ENCODE results near the gene KRTAP2-3. TPM values are rescaled to one million over a fixed set of nuclear protein-coding genes. Genes with fewer than 3 reads are reported as not detected.
"Not testable (repeated sequence)": the region's sequence is repeated elsewhere in the genome, so short reads cannot be mapped to it uniquely, and the experiment has no call there.

KRTAP2-3 gene
- total RNA-seq, 1 experiment from 2014 or later = 0.80 TPM

DNA sequence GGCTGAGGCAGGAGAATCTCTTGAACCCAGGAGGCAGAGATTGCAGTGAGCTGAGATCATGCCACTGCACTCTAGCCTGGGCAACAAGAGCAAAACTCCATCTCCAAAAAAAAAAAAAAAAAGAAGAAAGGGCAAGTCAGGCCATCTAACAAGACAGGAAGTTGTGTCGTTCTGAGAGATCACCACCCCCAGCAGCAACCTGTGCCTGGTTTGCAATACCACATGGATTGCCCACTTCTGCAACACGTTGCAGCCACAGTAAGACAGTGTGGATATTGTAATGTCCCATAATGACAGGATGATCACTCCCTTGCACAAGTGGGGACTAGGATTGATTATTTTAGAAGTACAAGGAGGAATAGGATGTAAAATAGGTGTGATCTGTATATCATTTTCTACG, 9.1 kb upstream of the KRTAP2-3 start:
- no peak for DNase-seq (ENCODE audit: low read depth)

DNA sequence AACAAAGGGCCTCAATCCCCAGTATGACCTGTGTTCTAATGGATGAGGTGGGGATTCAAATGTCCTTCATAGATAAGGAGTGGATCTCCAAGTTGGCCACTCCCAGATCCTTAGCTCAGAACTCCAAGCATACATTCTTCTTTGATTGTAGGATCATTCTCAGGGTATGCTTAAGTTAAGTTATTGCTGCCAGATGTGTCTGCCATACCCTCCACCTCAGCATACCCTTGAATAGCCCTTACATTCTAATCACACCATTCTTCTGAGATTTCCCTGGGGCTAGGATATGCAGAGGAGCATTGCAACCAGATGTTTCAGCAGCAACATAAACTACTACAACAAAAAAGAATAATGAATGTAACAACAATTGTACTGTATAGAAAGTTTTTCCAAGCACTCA, 7.4 kb upstream of the KRTAP2-3 start:
- no peak for DNase-seq (ENCODE audit: low read depth)

DNA sequence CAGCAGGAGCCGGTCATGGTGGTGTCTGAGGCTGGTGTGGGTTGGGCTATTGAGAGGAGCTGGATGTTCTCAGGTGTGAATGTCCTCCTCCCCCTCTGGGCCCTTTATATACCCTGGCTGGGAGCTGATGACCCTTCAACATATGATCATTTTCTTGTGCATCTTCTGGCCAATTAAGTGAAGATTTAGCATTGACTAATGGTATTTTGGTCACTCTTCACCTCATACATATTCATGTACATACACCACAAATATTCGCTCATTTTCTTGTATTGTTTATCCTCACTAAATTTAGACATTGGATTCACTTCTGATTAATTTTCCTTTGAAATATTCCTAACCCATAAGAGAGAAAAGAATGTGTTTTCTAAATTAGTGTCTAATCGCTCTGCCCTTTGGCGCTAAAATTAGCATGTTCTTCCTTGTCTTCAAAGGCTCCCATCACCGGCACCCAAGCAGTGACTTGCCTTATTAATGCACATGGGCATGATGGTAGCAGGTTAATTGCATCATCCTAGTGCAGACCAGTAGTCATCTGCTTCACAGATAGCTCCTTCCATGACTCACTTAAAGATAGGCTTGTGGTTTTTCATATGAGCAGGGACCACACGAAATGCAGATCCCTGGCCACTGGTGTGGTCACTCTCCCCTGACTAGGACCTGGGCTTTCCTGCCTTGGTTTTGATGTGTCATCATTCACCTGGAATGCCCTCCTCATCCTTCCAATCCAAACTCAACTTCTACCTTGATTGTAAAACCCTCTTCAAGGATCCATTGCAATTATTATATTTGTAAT, 6.1 kb upstream of the KRTAP2-3 start, which contains the start of gene KRTAP2-4:
KRTAP2-4 (minus strand) TSS at position 51 of the 796 bp plus-strand sequence; CDS start at position 17, 34 bp downstream.
- peak; percentile 90 for DNase-seq (ENCODE audit: low read depth)

DNA sequence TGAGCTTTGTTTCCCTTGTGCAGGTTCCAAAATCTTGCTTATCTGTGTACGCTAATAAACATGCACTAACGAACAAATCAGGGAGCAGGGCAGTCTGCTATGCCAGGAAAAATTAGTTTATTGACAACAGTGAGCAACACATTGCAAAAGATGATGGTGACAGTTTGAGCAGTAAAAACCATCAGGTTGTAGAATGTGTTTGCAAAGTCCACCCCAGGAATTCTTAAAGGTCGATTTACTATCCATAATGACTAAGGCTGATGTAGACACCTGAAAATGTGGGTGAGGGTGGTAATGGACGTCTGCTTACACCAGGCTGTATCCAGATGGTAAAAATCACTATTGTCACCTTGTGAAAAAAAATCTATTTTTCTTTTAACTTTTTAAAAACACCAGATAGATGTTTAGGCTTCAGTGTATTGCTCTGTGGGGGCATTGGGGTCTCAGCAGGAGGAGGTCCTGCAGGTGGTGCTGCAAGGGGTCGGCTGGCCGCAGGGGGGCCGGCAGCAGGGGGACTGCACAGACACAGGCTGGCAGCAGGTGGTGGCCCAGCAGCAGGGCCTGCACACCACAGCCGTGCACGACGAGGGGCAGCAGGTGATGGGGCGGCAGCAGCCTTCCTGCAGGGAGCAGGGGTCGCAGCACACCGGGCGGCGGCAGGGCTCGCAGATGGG, 5.2 kb upstream of the KRTAP2-3 start:
- DNase-seq (ENCODE audit: low read depth) = not testable (repeated sequence)

DNA sequence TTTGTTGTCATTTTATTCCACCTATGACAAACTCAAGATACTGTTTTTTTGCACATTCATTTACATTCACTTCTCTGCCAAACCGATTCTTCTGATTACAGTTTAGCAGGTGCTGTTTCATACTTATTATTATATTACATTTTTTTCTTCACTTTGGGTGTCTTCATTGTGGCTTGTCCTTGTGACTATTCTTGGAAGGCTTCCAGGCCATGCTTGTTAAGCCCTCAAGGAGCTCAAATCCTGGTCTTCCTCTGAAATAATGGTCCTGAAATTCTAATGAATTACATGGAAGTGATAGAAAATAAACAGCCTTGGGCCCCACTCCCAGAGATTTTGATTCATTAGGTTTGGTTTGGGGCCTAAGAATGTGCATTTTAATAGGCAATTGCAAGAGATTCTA, 4.4 kb upstream of the KRTAP2-3 start:
- no peak for DNase-seq (ENCODE audit: low read depth)

DNA sequence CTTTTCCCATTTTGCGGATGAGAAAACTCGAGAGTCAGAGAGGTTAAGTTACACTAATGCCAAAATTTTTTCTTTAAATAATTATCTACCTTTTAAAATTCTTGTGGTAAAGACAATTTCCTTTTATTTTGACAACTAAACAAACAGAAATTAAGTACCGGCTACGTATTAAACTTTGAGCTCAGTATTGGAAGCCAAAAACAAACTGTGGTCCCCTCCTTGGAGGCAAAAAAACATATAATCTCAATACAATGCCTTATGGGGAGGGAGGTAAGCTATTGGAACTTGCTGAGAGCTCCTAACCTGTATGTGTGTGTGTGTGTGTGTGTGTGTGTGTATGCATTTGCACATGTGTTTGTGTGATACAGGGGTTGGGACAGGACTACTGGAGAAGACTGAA, 3.5 kb upstream of the KRTAP2-3 start:
- no peak for DNase-seq (ENCODE audit: low read depth)

DNA sequence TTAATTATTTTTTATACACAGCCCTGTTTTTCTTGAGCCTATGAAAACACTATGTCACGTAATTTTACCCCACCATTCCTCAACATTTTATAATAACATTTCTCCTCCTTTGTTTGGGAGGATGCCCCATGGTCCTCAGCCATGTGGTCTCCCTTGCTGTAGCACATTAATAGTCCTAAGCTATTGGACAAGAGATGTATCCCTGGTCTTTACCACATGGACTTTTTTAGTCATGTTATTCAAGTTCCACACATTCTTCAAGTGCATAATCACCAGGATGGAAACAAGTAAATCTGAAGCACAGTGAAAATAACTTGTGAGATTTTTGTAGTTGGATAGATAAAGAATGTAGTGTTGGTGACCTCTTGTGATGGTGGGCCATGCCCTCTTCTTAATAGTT, 2.0 kb upstream of the KRTAP2-3 start:
- DNase-seq (ENCODE audit: low read depth) = peak; percentile 96

DNA sequence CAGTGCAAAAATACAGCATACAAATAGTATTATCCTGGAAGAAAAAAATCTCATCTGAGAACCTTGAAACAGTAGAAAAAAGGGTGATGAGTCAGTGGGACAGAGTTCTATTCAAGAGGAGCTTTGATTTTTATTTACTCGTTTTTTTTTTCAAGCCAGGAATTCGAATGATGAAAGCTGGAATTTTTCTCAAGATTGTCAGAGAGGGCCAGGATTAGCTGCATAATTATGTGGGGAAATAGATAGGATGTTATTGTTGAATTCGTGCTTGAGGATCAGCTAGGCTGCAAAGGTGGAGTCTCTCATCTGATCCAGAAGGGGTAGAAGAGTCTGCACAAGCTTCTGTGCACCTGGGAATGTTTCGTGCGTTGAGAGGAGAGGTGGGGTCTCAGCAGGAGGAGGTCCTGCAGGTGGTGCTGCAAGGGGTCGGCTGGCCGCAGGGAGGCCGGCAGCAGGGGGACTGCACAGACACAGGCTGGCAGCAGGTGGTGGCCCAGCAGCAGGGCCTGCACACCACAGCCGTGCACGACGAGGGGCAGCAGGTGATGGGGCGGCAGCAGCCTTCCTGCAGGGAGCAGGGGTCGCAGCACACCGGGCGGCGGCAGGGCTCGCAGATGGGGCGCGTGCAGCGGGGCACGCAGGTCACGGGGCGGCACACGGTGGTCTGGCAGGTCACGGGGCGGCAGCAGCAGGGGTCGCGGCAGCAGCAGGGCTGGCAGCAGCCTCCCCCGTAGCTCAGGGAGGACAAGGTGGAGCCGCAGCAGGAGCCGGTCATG, 450 bp downstream of the KRTAP2-3 start:
- peak; percentile 93 for DNase-seq (ENCODE audit: low read depth)

DNA sequence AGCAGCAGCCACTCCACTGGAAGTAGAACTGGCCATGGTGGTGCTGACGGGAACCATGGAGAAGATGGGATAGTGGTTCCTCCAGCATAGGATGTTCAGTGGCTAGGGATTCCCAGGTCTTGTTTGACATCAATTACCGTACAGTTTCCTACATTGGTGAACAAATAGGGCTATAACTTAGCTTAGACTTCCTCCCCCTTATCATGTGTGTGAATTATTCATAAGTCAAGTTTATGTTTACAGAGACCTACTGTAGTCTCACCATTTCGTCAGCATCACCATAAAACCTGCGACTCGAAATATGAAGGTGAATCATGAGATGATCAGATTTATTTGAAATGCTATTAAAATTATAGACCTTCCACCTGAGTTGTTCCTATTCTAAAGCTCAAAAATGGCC, 1.2 kb downstream of the KRTAP2-3 start:
- no peak for DNase-seq (ENCODE audit: low read depth)

DNA sequence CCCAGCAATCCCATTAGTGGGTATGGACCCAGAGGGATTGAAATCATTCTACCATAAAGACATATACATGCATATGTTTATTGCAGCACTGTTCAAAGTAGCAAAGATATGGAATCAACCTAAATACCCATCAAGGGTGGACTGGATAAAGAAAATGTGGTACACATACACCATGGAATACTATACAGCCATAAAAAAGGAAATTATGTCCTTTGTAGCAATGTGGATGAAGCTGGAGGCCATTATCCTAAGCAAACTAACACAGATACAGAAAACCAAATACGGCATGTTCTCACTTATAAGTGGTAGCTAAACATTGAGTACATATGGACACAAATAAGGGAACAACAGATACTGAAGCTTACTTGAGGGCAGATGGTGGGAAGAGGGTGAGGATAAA, 2.4 kb downstream of the KRTAP2-3 start:
- DNase-seq (ENCODE audit: low read depth) = no peak

DNA sequence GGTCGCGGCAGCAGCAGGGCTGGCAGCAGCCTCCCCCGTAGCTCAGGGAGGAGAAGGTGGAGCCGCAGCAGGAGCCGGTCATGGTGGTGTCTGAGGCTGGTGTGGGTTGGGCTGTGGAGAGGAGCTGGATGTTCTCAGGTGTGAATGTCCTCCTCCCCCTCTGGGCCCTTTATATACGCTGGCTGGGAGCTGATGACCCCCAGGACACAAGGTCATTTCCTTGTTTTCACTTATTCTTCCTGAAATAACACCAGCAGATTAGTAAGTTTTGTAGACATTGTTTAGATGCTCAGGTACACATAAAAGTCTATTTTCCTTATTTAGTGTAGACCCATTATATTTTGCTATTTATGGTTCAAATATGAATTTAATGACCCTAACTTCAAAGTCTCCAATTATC, 4.8 kb downstream of the KRTAP2-3 start, which contains the start of gene KRTAP2-2:
KRTAP2-2 (minus strand) TSS at position 101 of the 400 bp plus-strand sequence; CDS start at position 82, 19 bp downstream.
- DNase-seq (ENCODE audit: low read depth) = not testable (repeated sequence)

DNA sequence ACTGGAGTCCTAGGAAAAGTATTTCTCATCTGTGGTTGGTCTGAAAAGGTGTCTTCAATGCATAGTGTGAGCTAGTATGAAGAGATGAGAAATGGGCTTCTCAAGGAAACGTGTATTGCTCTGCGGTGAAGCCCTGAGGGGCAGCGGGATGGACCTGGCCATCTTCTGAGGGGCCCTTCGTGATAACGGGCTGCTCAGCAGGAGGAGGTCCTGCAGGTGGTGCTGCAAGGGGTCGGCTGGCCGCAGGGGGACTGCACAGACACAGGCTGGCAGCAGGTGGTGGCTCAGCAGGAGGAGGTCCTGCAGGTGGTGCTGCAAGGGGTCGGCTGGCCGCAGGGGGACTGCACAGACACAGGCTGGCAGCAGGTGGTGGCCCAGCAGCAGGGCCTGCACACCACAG, 5.4 kb downstream of the KRTAP2-3 start:
- DNase-seq (ENCODE audit: low read depth) = not testable (repeated sequence)

DNA sequence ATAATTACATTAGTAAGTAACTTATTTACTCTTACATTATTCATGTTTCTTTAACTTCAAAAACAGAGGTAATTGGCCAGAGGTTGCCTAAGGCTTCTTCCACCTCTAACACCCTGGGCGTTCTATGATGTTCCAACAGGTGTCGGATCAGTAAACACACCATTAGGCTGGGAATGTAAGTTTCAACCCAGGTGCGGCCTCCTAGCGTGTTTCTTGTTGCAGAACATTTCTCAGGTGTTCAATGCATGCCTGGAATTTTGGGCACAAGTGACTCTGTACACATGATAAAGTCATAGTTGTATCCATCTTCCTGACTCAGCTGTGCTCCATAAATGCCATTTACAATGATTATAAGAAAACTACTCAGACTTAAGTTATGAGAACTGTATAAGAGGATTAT, 5.9 kb downstream of the KRTAP2-3 start:
- DNase-seq (ENCODE audit: low read depth) = no peak

DNA sequence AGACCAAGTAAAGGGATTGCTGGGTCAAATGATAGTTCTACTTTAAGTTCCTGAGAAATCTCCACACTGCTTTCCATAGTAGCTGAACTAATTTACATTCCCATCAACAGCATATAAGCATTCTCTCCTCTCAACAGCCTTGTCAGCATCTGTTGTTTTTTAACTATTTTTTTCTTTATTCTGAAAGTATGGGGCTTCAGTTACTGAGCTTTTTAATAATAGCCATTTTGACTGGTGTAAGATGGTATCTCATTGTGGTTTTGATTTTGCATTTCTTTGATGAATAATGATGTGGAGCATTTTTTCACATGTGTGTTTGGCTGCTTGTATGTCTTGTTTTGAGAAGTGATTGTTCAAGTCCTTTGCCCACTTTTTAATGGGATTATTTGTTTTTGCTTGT, 7.3 kb downstream of the KRTAP2-3 start:
- peak; percentile 66 for DNase-seq (ENCODE audit: low read depth)

DNA sequence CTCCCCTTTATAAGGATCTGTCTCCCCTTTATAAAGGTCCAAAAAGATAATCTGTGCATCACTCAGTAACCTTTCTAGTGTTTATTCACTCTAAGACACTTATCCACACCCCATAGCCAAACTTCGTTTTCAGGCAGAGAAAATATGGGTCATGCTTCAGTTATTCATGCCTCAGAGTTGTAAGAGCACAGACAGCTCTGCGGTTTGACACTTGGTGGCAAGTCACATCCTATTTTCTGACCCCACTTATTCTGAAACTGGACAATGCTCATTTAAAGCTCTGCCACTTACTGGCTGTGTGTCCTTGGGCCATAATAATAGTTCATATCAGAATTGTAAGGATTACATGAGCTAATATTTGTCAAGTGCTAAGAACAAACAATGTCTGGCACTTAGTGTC, 10.8 kb downstream of the KRTAP2-3 start:
- peak; percentile 93 for DNase-seq (ENCODE audit: low read depth)

DNA sequence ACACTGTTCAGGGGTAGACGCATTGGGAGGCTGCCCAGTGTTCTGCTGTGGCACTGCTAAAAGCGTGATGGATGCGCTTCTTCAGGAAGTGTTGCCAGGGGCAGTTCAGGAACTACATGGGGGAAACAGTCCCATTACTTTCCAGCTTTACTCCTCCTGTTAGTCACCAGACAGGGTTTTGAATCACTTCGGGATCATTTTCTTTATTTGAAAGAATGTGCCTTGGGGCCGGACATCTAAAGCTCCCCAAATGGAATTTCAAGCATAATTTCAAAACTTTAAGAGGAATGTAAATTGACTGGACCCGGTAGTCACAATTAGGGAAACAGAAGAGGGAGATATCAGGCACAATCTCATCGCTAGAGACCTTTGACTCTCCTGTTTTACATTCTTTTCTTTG, 11.5 kb downstream of the KRTAP2-3 start:
- DNase-seq (ENCODE audit: low read depth) = peak; percentile 78

DNA sequence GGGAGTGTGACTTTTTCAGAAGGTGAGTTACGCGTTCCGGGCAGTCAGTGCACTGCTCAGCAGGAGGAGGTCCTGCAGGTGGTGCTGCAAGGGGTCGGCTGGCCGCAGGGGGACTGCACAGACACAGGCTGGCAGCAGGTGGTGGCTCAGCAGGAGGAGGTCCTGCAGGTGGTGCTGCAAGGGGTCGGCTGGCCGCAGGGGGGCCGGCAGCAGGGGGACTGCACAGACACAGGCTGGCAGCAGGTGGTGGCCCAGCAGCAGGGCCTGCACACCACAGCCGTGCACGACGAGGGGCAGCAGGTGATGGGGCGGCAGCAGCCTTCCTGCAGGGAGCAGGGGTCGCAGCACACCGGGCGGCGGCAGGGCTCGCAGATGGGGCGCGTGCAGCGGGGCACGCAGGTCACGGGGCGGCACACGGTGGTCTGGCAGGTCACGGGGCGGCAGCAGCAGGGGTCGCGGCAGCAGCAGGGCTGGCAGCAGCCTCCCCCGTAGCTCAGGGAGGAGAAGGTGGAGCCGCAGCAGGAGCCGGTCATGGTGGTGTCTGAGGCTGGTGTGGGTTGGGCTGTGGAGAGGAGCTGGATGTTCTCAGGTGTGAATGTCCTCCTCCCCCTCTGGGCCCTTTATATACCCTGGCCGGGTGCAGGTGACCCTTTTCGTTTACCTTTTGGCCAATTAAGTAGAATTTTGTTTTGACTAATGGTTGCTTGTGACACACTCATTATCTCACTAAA, 13.0 kb downstream of the KRTAP2-3 start, which contains the start of gene KRTAP2-1:
KRTAP2-1 (minus strand) TSS at position 582 of the 731 bp plus-strand sequence; CDS start at position 533, 49 bp downstream.
- DNase-seq (ENCODE audit: low read depth) = not testable (repeated sequence)

DNA sequence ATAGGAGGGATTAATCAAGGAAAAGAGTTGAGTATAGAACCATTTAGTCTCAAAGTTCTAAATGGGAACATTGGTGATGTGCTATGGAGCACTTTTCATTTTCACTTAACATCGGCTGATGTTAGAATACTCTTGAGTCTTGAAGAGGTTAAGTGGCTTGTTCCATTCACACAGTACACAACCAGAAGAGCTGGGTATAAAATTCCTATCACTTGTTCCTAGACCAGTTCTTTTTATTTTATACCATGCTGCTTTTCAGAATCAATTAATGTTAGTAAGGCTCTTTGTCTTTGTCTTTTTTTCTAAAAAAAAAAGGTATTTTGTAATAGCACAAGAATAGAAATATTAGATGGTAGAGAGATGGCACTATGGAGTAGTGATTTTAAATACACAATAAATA, 17.0 kb downstream of the KRTAP2-3 start:
- DNase-seq (ENCODE audit: low read depth) = no peak

DNA sequence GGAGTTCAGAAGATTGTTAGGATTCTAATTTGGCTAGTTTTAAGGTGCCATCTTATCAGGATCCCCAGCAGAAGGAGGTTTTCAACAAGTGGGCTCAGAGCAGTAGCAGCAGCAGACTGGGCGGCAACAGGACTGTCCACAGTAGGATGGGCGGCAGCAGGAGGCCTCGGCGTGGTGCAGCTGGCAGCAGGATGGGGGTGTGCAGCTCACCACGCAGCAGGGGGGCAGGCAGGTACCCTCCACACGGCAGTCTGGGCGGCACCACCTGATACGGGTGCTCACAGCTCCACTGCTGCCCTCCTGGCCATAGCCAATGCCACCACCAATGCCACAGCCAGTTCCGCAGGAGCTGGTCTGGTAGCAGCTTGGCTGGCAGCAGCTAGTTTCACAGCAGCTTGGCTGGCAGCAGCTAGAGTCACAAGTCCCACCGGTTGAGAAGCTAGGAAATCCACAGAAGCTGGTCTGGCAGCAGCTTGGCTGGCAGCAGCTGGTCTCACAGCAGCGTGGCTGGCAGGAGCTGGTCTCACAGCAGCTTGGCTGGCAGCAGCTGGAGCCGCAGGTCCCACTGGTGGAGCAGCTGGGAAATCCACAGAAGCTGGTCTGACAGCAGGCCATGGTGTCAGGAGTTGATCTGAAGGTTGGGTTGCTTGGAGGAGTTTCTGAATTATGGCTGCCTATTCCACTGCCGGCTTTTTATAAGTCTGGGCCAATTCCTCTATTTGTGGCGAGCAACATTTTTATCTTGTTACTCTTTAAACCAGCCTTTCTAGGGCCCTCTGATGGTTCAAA, 18.9 kb downstream of the KRTAP2-3 start, which contains the start of gene KRTAP1-1:
KRTAP1-1 (minus strand) TSS at position 668 of the 789 bp plus-strand sequence; CDS start at position 615, 53 bp downstream.
- DNase-seq (ENCODE audit: low read depth) = peak; percentile 65

DNA sequence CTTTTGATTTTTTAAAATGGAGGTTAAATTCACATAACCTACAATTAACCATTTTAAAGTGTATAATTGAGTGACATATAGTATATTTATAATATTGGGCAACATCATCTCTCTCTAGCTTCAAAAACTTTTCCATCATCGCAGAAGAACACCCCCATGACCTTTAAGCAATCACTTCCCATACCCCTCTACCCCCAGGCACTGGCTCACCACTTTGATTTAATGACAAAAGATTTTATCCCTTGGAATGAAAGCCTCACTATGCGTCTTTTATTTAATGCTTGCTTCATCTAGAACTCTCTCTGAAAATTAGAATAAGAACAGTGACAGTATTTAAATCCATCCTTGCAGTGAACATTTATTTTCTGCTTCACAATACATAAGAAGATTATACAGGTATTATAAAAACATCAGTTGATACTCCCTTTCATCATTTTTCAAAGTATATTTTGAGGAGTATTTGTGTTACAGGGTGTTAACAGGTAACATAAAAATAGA, 22.0 kb downstream of the KRTAP2-3 start:
- no peak for DNase-seq (ENCODE audit: low read depth)
